Activated CD4-positive, alpha-beta T cell treated with anti-CD3 and anti-CD28 coated beads, Interleukin-2, amount 50 U/mL, for 48 hours (primary cell): Measurements from ENCODE around the gene RPS26.
"Not testable (repeated sequence)": the region's sequence is repeated elsewhere in the genome, so short reads cannot be mapped to it uniquely, and the experiment has no call there.

Source experiments
- DNase-seq, 2 experiments: peaks; one replicate each; pipeline ENCODE4 v3.0.0-alpha.2; 2020

RPS26 gene

DNA sequence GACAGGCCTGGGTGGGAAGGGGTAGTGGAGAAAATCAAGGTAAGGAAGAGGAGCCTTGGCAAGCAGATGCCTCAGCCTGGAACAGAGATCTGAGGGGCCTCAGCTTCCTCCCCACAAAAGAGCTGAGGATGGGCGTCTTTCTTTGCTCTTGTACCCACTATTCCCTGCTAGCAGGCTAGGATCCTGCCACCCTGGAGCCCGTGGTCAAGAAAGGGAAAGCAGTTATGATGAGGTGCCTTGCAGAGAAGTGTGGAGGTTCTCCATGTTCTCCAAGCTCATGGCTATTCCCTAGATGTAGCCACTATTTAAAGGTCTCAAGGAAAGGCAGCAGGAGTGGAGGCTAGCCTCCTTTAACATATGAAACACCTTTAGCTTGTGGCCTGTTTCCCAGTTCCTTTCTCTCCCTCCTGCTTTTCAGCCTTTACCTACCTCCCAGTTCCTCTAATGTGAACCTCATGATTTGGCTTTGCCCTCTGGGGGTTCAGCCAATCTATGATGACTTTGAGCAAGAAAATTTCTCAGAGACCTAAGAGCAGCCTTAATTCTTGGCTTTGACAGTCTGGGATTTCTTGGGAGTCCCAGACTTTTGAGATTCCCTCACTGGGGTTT lies 19.7 kb upstream of the RPS26 start:
- no peak for DNase-seq

- no peak for DNase-seq
Observed at GRCh38 chr12:56028511-56029165, 13.1 kb upstream of the RPS26 start.

DNA sequence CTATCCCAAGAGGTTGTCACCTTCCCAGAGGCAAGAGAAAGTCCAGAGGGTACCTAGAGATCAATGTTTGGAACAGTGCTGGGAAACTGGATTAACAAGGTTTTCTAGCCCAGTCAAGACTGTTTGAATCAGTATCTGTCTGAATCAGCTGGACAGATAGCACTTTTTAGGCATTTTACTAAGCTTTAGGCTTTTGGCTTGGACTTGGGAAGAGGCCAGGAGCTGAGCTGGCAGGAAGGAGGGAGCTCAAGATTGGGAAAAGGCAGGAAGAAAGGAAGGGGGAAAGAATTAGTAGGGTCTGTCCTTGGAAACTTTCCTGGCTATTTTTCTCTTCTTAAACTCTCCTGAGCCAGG lies 12.6 kb upstream of the RPS26 start:
- DNase-seq = no peak

GRCh38 chr12:56029666-56030293 lies 11.9 kb upstream of the RPS26 start:
- peak in 1 of 2 experiments; percentile 52 for DNase-seq

- DNase-seq = peak in 1 of 2 experiments; percentile 19
Observed at GRCh38 chr12:56031987-56032386, 9.7 kb upstream of the RPS26 start.

- no peak for DNase-seq
Observed at GRCh38 chr12:56034586-56035332, 7.0 kb upstream of the RPS26 start.

- DNase-seq = no peak
Observed at GRCh38 chr12:56037161-56037560, 4.6 kb upstream of the RPS26 start.

DNA sequence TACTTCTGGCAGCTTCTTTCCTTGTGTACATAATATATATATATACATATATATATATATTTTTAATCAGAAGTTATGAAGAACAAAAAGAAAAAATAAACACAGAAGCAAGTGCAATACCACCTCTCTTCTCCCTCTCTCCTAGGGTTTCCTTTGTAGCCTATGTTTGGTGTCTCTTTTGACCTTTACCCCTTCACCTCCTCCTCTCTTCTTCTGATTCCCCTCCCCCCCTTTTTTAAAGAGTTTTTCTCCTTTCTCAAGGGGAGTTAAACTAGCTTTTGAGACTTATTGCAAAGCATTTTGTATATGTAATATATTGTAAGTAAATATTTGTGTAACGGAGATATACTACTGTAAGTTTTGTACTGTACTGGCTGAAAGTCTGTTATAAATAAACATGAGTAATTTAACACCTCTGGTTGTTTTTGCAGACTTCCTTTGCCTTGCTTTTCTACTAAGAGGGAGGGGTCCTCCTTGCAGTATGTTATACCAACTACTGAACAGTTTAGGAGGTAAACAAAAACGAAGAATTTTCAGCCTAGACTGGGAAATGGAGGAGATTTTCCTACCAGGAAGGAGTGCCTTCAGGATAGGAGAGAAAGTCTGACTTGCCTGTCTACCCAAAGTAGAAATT lies 3.6 kb upstream of the RPS26 start:
- no peak for DNase-seq

DNA sequence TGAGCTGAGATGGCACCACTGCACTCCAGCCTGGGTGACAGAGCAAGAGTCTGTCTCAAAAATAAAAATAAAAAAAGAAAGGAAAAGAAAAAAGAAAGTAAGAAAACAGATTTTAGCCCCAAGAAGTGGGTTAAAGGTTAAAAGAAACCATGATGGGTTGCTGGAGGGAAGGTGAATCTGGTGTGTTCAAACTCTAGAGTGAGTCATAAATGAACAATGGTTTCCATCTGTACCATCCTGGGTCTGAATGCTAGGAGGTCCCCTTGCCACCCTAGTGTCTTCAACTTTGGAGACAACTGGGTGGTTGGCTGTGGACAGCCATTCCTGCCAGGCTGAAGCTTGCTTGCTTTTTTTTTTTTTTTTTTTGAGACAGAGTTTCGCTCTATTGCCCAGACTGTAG lies 1.6 kb upstream of the RPS26 start:
- peak in 1 of 2 experiments; percentile 26 for DNase-seq

DNA sequence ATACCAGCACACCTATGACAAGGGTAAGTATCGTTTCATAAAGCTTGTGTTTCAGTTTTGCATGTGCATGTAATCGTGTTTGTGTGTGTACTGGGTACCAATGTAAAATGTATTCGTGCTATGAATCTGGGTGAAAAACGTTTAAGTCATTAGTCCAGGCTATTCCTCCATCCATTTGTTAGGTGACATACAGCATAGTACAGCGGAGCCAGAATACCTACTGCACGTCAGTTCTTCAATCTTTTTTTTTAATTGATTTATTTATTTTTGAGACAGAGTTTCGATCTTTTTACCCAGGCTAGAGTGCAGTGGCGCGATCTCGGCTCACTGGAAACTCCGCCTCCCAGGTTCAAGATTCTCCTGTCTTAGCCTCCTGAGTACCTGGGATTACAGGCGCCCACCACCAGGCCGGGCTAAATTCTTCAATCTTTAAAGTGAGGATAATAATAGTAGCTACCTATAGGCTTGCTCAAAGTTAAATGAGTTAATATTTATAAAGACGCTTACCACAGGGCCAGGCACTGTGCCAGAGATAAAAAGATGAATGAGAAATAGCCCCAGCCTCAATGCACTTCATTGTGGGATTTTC lies 661 bp upstream of the RPS26 start:
- peak in 1 of 2 experiments; percentile 17 for DNase-seq

GRCh38 chr12:56042430-56042813 lies 704 bp downstream of the RPS26 start:
- not testable (repeated sequence) for DNase-seq

DNA sequence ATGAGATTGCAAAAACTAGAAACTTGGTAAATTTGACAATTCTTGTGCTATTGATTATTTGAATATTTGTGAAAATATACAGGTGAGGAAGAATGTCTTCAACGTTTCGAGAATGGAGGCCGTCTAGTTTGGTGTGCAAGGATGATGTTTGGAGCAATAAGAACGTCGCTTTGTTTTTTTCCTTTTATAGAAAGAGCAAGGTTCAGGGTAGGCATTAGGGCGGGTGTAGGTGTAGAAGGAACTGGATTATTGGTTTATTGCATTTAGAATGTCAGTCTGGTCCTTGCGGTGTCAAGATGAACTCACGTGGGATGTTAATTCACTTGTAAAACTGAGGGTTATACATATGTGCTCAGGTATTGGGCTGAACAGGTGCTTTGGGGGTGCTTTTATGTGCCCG lies 1.1 kb downstream of the RPS26 start:
- DNase-seq = no peak

DNA sequence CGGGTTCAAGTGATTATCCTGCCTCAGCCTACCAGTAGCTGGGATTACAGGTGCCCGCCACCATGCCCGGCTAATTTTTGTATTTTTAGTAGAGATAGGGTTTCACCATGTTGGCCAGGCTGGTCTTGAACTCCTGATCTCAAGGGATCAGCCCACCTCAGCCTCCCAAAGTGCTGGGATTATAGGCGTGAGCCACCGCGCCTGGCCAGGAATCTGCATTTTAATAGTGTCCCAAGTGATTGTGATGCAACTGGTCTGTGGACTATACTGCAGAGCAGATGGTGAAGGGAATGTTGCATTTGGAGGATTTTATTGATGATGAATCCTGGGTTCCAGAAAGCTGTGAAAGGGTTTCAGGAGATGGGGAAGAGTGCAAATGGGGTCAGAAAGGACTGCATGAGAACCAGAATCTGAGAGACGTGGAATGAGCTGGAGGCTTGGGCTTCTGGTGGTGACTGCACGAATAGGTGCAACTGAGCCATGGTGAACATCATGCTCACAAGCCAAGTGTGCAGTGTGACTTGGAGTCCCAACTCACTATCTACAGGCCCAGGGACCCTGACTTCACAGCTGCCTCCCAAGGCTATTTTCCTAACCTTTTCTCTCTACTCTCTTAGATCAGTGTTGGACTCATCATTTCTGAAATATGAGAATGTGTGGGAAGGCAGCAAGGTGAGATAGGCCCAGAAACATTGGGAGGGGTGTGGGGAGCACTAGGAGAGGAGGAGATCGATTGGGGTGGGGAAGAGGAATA lies 4.5 kb downstream of the RPS26 start:
- DNase-seq = peak; percentile 21 to 35

- DNase-seq = no peak
Observed at GRCh38 chr12:56053407-56053893, 11.7 kb downstream of the RPS26 start.

DNA sequence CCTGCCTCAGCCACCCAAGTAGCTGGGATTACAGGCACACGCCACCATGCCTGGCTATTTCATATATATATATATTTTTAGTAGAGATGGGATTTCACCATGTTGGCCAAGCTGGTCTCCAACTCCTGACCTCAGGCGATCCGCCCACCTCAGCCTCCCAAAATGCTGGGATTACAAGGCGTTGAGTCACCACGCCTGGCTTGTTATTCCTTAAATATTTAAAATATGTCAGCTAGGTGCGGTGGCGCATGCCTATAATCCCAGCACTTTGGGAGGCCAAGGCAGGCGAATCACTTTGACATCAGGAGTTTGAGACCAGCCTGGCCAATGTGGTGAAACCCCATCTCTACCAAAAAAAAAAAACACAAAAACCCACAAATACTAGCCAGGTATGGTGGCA lies 18.2 kb downstream of the RPS26 start:
- not testable (repeated sequence) for DNase-seq

GRCh38 chr12:56061982-56062381 lies 20.3 kb downstream of the RPS26 start:
- DNase-seq = no peak

- DNase-seq = no peak
Observed at GRCh38 chr12:56062996-56063395, 21.3 kb downstream of the RPS26 start.

- no peak for DNase-seq
Observed at GRCh38 chr12:56071648-56072047, 29.9 kb downstream of the RPS26 start.

- DNase-seq = no peak
Observed at GRCh38 chr12:56074396-56074795, 32.7 kb downstream of the RPS26 start.

DNA sequence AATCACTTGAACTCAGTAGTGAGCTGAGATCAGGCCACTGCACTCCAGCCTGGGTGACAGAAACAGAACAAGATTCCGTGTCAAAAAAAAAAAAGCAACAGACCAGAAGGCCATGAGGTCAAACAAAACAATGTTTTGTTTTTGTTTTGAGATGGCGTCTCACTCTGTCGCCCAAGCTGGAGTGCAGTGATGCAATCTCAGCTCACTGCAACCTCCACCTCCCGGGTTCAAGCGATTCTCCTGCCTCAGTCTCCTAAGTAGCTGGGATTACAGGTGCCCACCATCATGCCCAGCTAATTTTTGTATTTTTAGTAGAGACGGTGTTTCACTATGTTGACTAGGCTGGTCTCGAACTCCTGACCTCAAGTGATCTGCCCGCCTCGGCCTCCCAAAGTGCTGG lies 36.2 kb downstream of the RPS26 start:
- DNase-seq = not testable (repeated sequence)

DNA sequence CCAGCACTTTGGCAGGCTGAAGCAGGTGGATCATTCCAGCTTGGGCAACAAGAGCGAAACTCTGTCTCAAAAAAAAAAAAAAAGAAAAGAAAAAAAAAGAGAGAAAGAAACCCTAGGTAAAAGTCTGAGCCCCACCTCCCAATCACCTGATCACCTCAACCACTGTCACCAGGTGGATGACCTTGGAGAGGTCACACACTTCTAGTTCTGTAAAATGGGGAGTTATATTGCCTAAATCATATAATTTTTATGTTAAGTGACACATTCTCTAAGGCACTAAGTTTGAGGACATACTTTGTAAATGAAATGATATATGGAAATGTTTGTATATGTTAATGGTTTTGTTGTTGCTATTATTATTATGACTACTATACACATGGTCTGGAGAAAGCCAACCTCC lies 36.7 kb downstream of the RPS26 start:
- no peak for DNase-seq
